ENCODE measurements around the gene AP2A2.

The AP2A2 gene

GRCh38 chr11:899724-900123 is 25.9 kb upstream of the AP2A2 start:
- DNase-seq (ENCODE audit: low read depth), result no peak
- H3K4me3 ChIP-seq (ENCODE audit: low read depth, low read length), result no peak overlapping the region
- no peak for TF ChIP-seq CTCF (IDR thresholded peaks at IDR 0.05; ENCODE audit: low read depth, low read length, missing control alignments)

- no peak for DNase-seq (ENCODE audit: low read depth)
- no peak overlapping the region for H3K4me3 ChIP-seq (ENCODE audit: low read depth, low read length)
- TF ChIP-seq CTCF (IDR thresholded peaks at IDR 0.05; ENCODE audit: low read depth, low read length, missing control alignments), result no peak
Measured at GRCh38 chr11:900545-900944, 25.1 kb upstream of the AP2A2 start.

- no peak for TF ChIP-seq CTCF (IDR thresholded peaks at IDR 0.05; ENCODE audit: low read depth, low read length, missing control alignments)
- no peak for DNase-seq (ENCODE audit: low read depth)
- H3K4me3 ChIP-seq (ENCODE audit: low read depth, low read length), result no peak overlapping the region
Measured at GRCh38 chr11:901452-902061, 24.1 kb upstream of the AP2A2 start.

GRCh38 chr11:904380-904779 is 21.3 kb upstream of the AP2A2 start:
- no peak for TF ChIP-seq CTCF (IDR thresholded peaks at IDR 0.05; ENCODE audit: low read depth, low read length, missing control alignments)
- no peak for DNase-seq (ENCODE audit: low read depth)
- H3K4me3 ChIP-seq (ENCODE audit: low read depth, low read length), result no peak overlapping the region

- TF ChIP-seq CTCF (IDR thresholded peaks at IDR 0.05; ENCODE audit: low read depth, low read length, missing control alignments), result no peak
- DNase-seq (ENCODE audit: low read depth), result no peak
- H3K4me3 ChIP-seq (ENCODE audit: low read depth, low read length), result no peak overlapping the region
Measured at GRCh38 chr11:905952-906351, 19.7 kb upstream of the AP2A2 start.

GRCh38 chr11:907668-908067 is 18.0 kb upstream of the AP2A2 start:
- H3K4me3 ChIP-seq (ENCODE audit: low read depth, low read length), result no peak overlapping the region
- DNase-seq (ENCODE audit: low read depth), result no peak
- no peak for TF ChIP-seq CTCF (IDR thresholded peaks at IDR 0.05; ENCODE audit: low read depth, low read length, missing control alignments)

GRCh38 chr11:908273-908672 is 17.4 kb upstream of the AP2A2 start:
- TF ChIP-seq CTCF (IDR thresholded peaks at IDR 0.05; ENCODE audit: low read depth, low read length, missing control alignments), result no peak
- no peak overlapping the region for H3K4me3 ChIP-seq (ENCODE audit: low read depth, low read length)
- DNase-seq (ENCODE audit: low read depth), result no peak
